ENCODE results near the gene YIPF3. TPM values are rescaled to one million over a fixed set of nuclear protein-coding genes. Genes with fewer than 3 reads are reported as not detected.

The YIPF3 gene
- total and polyA plus RNA-seq, 9 of the 15 experiments (the other 6 are each of a cell fraction or from before 2014, with no cell fraction given) = 27.5 to 75.3 (median 57.6) TPM

DNA sequence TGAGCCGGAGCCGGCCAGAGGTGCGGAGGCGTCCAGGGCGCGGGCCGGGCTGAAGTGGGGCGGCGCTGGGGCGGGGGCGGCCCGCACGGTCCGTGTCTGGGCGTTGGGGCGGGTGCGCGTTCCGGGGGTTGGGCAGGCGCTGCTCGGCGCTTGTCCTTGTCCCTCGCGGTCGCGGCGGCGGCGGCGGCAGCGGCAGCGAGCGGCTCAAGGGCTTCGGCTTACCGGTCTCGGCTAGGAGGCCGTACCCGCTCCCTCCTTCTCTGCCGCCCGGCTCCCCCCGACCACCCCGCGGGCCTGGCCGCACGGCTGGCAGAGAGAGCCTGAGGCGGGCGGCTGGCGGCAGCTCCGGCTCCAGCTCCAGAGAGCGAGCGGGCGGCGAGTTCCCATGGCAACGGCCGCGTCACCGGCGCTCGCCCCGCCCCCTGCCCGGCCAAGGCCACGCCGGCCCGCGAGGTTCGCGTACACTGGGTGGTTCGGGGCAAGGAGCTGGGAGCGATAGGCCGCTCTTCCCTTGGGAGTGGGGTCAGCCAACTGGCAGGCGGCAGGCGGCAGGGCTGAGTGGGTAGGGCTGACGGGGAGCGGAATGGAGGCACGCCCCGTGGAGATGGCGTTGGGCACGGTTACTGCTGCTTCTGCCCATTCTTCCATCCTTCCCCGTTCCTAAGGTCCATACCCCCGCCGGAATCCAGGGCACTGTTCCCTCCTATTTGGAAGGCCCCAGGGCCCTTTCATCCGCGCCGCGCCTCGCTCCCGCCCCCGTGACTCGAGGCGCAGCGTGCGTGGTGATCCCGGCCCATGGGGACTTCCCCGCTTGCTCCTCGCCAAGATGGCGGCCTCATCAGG is 6.5 kb downstream of the YIPF3 start, which contains the start of gene LRRC73 (continued):
- TF ChIP-seq, protein P1, sequence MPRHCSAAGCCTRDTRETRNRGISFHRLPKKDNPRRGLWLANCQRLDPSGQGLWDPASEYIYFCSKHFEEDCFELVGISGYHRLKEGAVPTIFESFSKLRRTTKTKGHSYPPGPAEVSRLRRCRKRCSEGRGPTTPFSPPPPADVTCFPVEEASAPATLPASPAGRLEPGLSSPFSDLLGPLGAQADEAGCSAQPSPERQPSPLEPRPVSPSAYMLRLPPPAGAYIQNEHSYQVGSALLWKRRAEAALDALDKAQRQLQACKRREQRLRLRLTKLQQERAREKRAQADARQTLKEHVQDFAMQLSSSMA (CRISPR knock-in tag; IDR thresholded peaks at IDR 0.05) = peak; percentile 83
- TF ChIP-seq GTF2A2 (tag; IDR thresholded peaks at IDR 0.05) = no peak
- TF ChIP-seq CEBPG (CRISPR knock-in tag; IDR thresholded peaks at IDR 0.05) = no peak
- no peak for TF ChIP-seq CEBPG (tag; conservative IDR thresholded peaks at IDR 0.05 in 1 of 2, IDR thresholded peaks at IDR 0.05 in 1 of 2)
- TF ChIP-seq TRIM24 (IDR thresholded peaks at IDR 0.05) = no peak
- TF ChIP-seq RFX5 (IDR thresholded peaks at IDR 0.05; ENCODE audit: low read depth, low read length) = peak; percentile 92
- no peak for TF ChIP-seq ZNF121 (CRISPR knock-in tag; conservative IDR thresholded peaks at IDR 0.05)
- TF ChIP-seq SIN3A (IDR thresholded peaks at IDR 0.05; ENCODE audit: borderline replicate concordance in 2 of 2, control insufficient read depth in 1 of 2, low read depth in 2 of 2, low read length in 2 of 2) = peak; percentile 46 to 86; a peak in 1 of 4 replicates
- TF ChIP-seq SMAD2 (IDR thresholded peaks at IDR 0.05; ENCODE audit: low read depth, low read length) = no peak
- TF ChIP-seq ETV1 (tag; conservative IDR thresholded peaks at IDR 0.05; ENCODE audit: low read depth) = no peak
- TF ChIP-seq, protein P2, sequence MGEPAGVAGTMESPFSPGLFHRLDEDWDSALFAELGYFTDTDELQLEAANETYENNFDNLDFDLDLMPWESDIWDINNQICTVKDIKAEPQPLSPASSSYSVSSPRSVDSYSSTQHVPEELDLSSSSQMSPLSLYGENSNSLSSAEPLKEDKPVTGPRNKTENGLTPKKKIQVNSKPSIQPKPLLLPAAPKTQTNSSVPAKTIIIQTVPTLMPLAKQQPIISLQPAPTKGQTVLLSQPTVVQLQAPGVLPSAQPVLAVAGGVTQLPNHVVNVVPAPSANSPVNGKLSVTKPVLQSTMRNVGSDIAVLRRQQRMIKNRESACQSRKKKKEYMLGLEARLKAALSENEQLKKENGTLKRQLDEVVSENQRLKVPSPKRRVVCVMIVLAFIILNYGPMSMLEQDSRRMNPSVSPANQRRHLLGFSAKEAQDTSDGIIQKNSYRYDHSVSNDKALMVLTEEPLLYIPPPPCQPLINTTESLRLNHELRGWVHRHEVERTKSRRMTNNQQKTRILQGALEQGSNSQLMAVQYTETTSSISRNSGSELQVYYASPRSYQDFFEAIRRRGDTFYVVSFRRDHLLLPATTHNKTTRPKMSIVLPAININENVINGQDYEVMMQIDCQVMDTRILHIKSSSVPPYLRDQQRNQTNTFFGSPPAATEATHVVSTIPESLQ (CRISPR knock-in tag; IDR thresholded peaks at IDR 0.05) = no peak
- TF ChIP-seq NONO (IDR thresholded peaks at IDR 0.05; ENCODE audit: low read depth in 2 of 2, low read length in 1 of 2) = peak in 1 of 2 experiments; percentile 62; a peak in 1 of 4 replicates
- no peak for TF ChIP-seq ZNF778 (CRISPR knock-in tag; IDR thresholded peaks at IDR 0.05)
- TF ChIP-seq KAT2B (IDR thresholded peaks at IDR 0.05; ENCODE audit: low read depth, low read length) = no peak
- no peak for TF ChIP-seq NFXL1 (CRISPR knock-in tag; IDR thresholded peaks at IDR 0.05)
- TF ChIP-seq MEIS2 (IDR thresholded peaks at IDR 0.05; ENCODE audit: partially characterized antibody) = no peak
- TF ChIP-seq DPF2 (IDR thresholded peaks at IDR 0.05) = no peak
- TF ChIP-seq, protein P3, sequence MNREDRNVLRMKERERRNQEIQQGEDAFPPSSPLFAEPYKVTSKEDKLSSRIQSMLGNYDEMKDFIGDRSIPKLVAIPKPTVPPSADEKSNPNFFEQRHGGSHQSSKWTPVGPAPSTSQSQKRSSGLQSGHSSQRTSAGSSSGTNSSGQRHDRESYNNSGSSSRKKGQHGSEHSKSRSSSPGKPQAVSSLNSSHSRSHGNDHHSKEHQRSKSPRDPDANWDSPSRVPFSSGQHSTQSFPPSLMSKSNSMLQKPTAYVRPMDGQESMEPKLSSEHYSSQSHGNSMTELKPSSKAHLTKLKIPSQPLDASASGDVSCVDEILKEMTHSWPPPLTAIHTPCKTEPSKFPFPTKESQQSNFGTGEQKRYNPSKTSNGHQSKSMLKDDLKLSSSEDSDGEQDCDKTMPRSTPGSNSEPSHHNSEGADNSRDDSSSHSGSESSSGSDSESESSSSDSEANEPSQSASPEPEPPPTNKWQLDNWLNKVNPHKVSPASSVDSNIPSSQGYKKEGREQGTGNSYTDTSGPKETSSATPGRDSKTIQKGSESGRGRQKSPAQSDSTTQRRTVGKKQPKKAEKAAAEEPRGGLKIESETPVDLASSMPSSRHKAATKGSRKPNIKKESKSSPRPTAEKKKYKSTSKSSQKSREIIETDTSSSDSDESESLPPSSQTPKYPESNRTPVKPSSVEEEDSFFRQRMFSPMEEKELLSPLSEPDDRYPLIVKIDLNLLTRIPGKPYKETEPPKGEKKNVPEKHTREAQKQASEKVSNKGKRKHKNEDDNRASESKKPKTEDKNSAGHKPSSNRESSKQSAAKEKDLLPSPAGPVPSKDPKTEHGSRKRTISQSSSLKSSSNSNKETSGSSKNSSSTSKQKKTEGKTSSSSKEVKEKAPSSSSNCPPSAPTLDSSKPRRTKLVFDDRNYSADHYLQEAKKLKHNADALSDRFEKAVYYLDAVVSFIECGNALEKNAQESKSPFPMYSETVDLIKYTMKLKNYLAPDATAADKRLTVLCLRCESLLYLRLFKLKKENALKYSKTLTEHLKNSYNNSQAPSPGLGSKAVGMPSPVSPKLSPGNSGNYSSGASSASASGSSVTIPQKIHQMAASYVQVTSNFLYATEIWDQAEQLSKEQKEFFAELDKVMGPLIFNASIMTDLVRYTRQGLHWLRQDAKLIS (CRISPR knock-in tag; IDR thresholded peaks at IDR 0.05) = no peak
